ENCODE measurements around the gene DHFR. TPM values are rescaled to one million over a fixed set of nuclear protein-coding genes. Genes with fewer than 3 reads are reported as not detected.

The DHFR gene
- total RNA-seq, 1 donor from 2014 or later, result 13.4 TPM

DNA sequence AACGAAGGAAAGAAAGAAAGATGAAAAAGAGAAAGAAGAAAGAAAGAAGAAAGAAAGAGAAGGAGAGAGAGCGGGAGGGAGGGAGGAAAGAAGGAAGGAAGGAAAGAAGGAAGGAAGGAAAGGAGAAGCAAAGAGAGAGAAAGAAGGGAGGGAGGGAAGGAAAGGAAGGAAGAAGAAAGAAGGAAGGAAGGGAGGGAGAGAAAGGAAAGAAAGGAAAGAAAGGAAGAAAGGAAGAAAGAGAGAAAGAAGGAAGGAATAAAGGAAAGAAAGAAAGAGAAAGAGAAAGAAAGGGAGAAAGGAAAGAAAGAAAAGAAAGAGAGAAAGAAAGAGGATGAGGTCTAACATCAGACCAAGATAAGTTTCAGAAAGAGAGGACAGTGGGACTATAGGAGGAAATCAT, 75.7 kb downstream of the DHFR start:
- H3K27ac Mint-ChIP-seq (ENCODE audit: unreplicated experiment), result no peak overlapping the region
- H3K4me1 Mint-ChIP-seq (ENCODE audit: low read depth), result no peaks in the 10 kb centered on the region
- TF ChIP-seq, protein P1, sequence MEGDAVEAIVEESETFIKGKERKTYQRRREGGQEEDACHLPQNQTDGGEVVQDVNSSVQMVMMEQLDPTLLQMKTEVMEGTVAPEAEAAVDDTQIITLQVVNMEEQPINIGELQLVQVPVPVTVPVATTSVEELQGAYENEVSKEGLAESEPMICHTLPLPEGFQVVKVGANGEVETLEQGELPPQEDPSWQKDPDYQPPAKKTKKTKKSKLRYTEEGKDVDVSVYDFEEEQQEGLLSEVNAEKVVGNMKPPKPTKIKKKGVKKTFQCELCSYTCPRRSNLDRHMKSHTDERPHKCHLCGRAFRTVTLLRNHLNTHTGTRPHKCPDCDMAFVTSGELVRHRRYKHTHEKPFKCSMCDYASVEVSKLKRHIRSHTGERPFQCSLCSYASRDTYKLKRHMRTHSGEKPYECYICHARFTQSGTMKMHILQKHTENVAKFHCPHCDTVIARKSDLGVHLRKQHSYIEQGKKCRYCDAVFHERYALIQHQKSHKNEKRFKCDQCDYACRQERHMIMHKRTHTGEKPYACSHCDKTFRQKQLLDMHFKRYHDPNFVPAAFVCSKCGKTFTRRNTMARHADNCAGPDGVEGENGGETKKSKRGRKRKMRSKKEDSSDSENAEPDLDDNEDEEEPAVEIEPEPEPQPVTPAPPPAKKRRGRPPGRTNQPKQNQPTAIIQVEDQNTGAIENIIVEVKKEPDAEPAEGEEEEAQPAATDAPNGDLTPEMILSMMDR (IDR thresholded peaks at IDR 0.05), result no peak
- peaks cover 31% of the 10 kb centered on the region for H3K27me3 Mint-ChIP-seq (ENCODE audit: low read depth)
- no peak overlapping the region for H3K4me3 Mint-ChIP-seq (ENCODE audit: unreplicated experiment)
- H3K9me3 Mint-ChIP-seq (ENCODE audit: low read depth), result no peaks in the 10 kb centered on the region
- no peak for DNase-seq (ENCODE audit: low spot score)
- no peaks in the 10 kb centered on the region for H3K36me3 Mint-ChIP-seq (ENCODE audit: low read depth)

DNA sequence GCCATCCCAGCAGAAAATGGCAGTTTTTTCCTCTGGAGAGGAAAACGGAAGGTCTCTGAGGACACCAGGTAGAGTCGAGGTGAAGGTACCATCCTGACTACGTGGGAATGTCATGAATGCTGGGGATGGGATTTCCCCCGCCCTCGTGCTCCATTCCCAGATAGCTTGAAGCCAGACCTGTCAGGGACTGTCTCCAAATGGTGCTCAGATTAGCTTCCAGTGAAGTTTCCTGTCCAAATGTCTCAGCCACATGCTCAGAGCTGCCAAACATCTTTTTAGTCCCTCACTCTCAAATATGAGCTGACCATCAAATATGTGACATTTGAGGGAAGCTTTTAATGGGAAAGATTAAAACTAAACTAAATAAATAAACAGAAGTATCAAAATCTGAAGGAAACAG, 77.1 kb downstream of the DHFR start:
- H3K9me3 Mint-ChIP-seq (ENCODE audit: low read depth), result peaks cover 2% of the 10 kb centered on the region
- no peaks in the 10 kb centered on the region for H3K36me3 Mint-ChIP-seq (ENCODE audit: low read depth)
- DNase-seq (ENCODE audit: low spot score), result no peak

DNA sequence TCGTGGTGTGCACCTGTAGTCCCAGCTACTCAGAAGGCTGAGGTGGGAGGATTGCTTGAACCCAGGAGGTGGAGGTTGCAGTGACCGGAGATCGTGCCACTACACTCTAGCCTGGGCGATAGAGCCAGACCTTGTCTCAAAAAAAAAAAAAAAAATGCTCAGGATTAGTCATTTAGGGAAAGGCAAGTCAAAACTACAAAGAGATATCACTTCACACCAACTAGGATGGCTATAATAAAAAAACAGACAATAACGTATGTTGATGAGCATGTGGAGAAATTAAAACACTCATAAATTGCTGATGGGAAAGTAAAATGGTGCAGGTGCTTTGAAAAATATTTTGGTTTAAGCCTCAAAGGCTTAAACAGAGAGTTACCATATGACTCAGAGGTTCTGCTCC, 78.4 kb downstream of the DHFR start:
- Mint-ChIP-seq H3K27ac (ENCODE audit: unreplicated experiment) (no peak overlapping the region), H3K4me3 (ENCODE audit: unreplicated experiment) (no peak overlapping the region), H3K27me3 (ENCODE audit: low read depth) (peaks cover 46% of the 10 kb centered on the region), H3K9me3 (ENCODE audit: low read depth) (peaks cover 3% of the 10 kb centered on the region), H3K4me1 (ENCODE audit: low read depth) (no peaks in the 10 kb centered on the region), H3K36me3 (ENCODE audit: low read depth) (no peaks in the 10 kb centered on the region)
- DNase-seq (ENCODE audit: low spot score), result no peak
- TF ChIP-seq, protein P1 (IDR thresholded peaks at IDR 0.05), result no peak

More for the DNA sequence above, 77.1 kb downstream of the DHFR start:
- H3K4me1 Mint-ChIP-seq (ENCODE audit: low read depth), result no peaks in the 10 kb centered on the region
- TF ChIP-seq, protein P1 (IDR thresholded peaks at IDR 0.05), result no peak
- H3K4me3 Mint-ChIP-seq (ENCODE audit: unreplicated experiment), result no peak overlapping the region
- peaks cover 39% of the 10 kb centered on the region for H3K27me3 Mint-ChIP-seq (ENCODE audit: low read depth)
- no peak overlapping the region for H3K27ac Mint-ChIP-seq (ENCODE audit: unreplicated experiment)

Other genes with a start within 250 kb of the DHFR start
- 52.6 to 67.7 TPM (median 56.3 TPM) in 3 replicates for gene ZFYVE16, start 246.9 kb downstream of the DHFR start, total RNA-seq
- 5.7 to 7.1 TPM (median 7.1 TPM) in 3 replicates for gene FAM151B, start 166.9 kb downstream of the DHFR start, total RNA-seq
- gene ANKRD34B, start 84.7 kb downstream of the DHFR start, total RNA-seq, result not detected in 3 replicates
- 11.6 to 16.1 TPM (median 11.9 TPM) in 3 replicates for gene MSH3, start 331 bp downstream of the DHFR start, total RNA-seq